Measurements from ENCODE around the gene RBM7.

The RBM7 gene, protein sequence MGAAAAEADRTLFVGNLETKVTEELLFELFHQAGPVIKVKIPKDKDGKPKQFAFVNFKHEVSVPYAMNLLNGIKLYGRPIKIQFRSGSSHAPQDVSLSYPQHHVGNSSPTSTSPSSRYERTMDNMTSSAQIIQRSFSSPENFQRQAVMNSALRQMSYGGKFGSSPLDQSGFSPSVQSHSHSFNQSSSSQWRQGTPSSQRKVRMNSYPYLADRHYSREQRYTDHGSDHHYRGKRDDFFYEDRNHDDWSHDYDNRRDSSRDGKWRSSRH

DNA sequence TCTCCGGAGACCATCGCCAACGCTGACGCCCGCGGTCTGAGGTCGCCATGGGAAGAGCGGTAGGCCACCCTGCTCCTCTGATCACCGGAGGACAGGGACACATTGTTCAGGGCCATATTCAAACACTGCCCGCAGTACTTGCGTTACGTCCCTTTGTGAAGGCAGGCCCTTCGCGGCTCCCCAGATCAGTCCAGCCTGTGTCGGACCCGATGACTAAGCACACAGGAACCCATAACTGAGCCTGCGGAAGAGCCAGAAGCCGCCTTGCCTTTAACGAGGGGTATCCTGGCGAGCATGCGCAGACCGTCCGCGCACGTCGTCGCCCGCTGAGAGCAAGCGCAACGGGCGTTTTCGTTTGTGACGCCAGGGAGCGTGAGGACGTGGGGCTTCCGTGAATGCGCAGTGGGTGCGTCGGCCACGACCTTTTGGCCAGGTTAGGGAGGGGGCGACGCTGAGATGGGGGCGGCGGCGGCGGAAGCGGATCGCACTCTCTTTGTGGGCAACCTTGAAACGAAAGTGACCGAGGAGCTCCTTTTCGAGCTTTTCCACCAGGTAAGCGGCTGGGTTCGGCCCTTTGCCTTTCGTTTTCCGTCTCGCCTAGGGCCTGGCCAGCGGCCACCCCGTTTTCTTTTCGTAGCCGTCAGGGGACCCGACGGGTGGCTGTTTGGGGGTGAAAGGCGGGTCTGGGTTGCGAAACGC lies at the start of gene RBM7, which contains the start of gene C11orf71:
RBM7 (plus strand) TSS at position 451 of the 699 bp plus-strand sequence; CDS start at position 457, 6 bp downstream.
C11orf71 (minus strand) TSS at position 296 of the 699 bp plus-strand sequence; CDS start at position 116, 180 bp downstream.
- Histone ChIP-seq H3K27ac (peak within 1 kb of the TSS; percentile 88), H3K4me1 (peaks cover 2% of the 10 kb centered on the region), H3K27me3 (ENCODE audit: control insufficient read depth, insufficient read depth, low read length) (no peaks in the 10 kb centered on the region), H3K9ac (peak within 1 kb of the TSS; percentile 89), H3K4me3 (ENCODE audit: low read depth, low read length) (peak within 1 kb of the TSS; percentile 92), H3K9me3 (ENCODE audit: control insufficient read depth, low read length) (no peaks in the 10 kb centered on the region), H2AFZ (peak within 1 kb of the TSS; percentile 96), H3K36me3 (ENCODE audit: control insufficient read depth, insufficient read depth, low read length) (no peaks in the 10 kb centered on the region), H3K4me2 (ENCODE audit: low read length) (peak within 1 kb of the TSS; percentile 83), H3K79me2 (peaks cover 13% of the 10 kb centered on the region)
- TF ChIP-seq, protein P1, sequence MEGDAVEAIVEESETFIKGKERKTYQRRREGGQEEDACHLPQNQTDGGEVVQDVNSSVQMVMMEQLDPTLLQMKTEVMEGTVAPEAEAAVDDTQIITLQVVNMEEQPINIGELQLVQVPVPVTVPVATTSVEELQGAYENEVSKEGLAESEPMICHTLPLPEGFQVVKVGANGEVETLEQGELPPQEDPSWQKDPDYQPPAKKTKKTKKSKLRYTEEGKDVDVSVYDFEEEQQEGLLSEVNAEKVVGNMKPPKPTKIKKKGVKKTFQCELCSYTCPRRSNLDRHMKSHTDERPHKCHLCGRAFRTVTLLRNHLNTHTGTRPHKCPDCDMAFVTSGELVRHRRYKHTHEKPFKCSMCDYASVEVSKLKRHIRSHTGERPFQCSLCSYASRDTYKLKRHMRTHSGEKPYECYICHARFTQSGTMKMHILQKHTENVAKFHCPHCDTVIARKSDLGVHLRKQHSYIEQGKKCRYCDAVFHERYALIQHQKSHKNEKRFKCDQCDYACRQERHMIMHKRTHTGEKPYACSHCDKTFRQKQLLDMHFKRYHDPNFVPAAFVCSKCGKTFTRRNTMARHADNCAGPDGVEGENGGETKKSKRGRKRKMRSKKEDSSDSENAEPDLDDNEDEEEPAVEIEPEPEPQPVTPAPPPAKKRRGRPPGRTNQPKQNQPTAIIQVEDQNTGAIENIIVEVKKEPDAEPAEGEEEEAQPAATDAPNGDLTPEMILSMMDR (IDR thresholded peaks at IDR 0.05): no peak

DNA sequence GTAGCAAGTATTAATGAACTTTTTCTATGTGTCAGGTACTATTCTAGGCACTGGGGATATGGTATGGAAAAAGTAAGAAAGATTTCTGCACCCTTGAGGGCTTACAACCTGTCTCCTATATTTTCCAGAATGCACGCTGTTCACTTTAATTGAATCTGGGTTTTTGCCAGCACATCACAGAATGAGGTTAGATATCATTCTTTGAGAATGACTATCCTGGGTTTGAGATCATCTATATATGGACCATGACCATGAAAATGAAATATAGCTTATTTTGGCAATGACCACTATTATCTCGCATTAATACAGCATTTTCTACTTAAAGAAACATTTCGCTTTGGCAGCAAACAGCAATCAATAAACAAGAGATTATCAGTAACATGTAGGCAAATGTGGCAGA lies 47.0 kb upstream of the RBM7 start:
- Histone ChIP-seq H3K4me2 (ENCODE audit: low read length) (no peak overlapping the region), H3K36me3 (ENCODE audit: control insufficient read depth, insufficient read depth, low read length) (no peaks in the 10 kb centered on the region), H3K27me3 (ENCODE audit: control insufficient read depth, insufficient read depth, low read length) (no peaks in the 10 kb centered on the region), H3K27ac (no peak overlapping the region), H3K79me2 (no peaks in the 10 kb centered on the region), H2AFZ (no peak overlapping the region), H3K9ac (no peak overlapping the region), H3K9me3 (ENCODE audit: control insufficient read depth, low read length) (no peaks in the 10 kb centered on the region), H3K4me1 (no peaks in the 10 kb centered on the region), H3K4me3 (ENCODE audit: low read depth, low read length) (no peak overlapping the region)
- TF ChIP-seq, protein P1 (IDR thresholded peaks at IDR 0.05): no peak

DNA sequence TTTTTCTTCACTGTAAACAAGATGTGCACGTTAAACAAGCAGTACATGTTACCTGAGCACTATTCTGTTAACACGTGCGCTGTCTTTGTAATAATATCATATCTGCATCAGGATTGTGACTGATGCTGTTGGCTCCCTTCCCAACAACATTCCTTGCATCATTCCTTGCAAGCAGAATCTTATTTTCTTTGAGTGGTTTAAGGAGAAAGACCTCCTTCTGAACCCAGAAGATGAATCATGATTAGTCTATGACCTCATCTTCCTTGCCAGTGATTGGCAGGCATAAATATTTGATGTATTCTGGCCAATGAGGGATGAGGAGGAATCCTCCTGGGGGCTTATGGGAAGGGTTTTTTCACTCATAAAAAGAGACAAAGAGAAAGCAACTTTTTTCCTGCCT lies 46.4 kb upstream of the RBM7 start:
- Histone ChIP-seq H3K9ac (no peak overlapping the region), H3K4me2 (ENCODE audit: low read length) (no peak overlapping the region), H3K4me1 (no peaks in the 10 kb centered on the region), H3K27ac (no peak overlapping the region), H3K27me3 (ENCODE audit: control insufficient read depth, insufficient read depth, low read length) (no peaks in the 10 kb centered on the region), H3K36me3 (ENCODE audit: control insufficient read depth, insufficient read depth, low read length) (no peaks in the 10 kb centered on the region), H3K9me3 (ENCODE audit: control insufficient read depth, low read length) (no peaks in the 10 kb centered on the region), H2AFZ (no peak overlapping the region), H3K4me3 (ENCODE audit: low read depth, low read length) (no peak overlapping the region), H3K79me2 (no peaks in the 10 kb centered on the region)
- TF ChIP-seq, protein P1 (IDR thresholded peaks at IDR 0.05): no peak

DNA sequence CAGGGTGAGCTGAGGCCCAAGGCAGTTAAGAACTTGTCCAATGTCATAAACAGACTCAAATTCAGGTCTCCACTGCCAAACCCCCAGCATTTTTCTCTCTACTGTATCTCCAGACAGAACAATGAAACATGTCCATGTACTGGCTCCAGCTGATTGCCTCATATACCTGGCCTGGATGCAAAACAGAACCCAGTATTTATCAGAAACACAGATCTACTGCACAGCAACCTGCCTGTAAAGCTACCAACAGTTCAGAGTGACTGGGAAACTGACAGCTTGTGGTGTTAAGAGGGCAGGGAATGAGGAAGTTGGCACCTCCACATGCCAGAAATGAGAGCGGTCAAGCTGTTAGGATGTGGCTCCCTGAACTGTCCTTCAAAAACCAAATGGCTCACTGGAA lies 41.8 kb upstream of the RBM7 start:
- H3K4me3 ChIP-seq (ENCODE audit: low read depth, low read length): no peak overlapping the region

More for the DNA sequence above, 41.8 kb upstream of the RBM7 start:
- no peaks in the 10 kb centered on the region for H3K4me1 ChIP-seq
- H3K9ac ChIP-seq: no peak overlapping the region
- H3K27me3 ChIP-seq (ENCODE audit: control insufficient read depth, insufficient read depth, low read length): no peaks in the 10 kb centered on the region
- H2AFZ ChIP-seq: peak overlapping the region; percentile 50
- no peaks in the 10 kb centered on the region for H3K36me3 ChIP-seq (ENCODE audit: control insufficient read depth, insufficient read depth, low read length)
- H3K79me2 ChIP-seq: no peaks in the 10 kb centered on the region
- H3K9me3 ChIP-seq (ENCODE audit: control insufficient read depth, low read length): no peaks in the 10 kb centered on the region
- H3K4me2 ChIP-seq (ENCODE audit: low read length): no peak overlapping the region
- no peak overlapping the region for H3K27ac ChIP-seq
- TF ChIP-seq, protein P1 (IDR thresholded peaks at IDR 0.05): no peak

Data from parathyroid adenoma (tissue), 2 donors.